HCT116 (cell line): ENCODE results near the gene AOAH. TPM values are rescaled to one million over a fixed set of nuclear protein-coding genes. Genes with fewer than 3 reads are reported as not detected.
"Not testable (repeated sequence)": the region's sequence is repeated elsewhere in the genome, so short reads cannot be mapped to it uniquely, and the experiment has no call there.

Experiments used
- ATAC-seq: fragments of 200-7000 bp; cut with Tn5 transposase; 2 replicates; pipeline ENCODE4 v1.9.1; 2020; ENCODE audit warnings: mild to moderate bottlenecking, moderate library complexity
- BruUV-seq: library from RNA; stranded (reverse); fragments of 400-500 nt; replicated peaks from 2 replicates; lab custom pipeline; 2021; lab: Mats Ljungman, UMichigan
- CTCF ChIA-PET: fragments of 300-600 bp; sonication (Branson Sonifier 250); formaldehyde crosslinking; loops from one replicate; lab custom pipeline; 2021; ENCODE audit warnings: antibody characterized with exemption; lab: Charles Lee
- POLR2A ChIA-PET: fragments of 300-600, 350-600 bp; sonication (Branson Sonifier 250); formaldehyde crosslinking; loops from one replicate; lab custom pipeline; 2021; ENCODE audit warnings: antibody characterized with exemption; lab: Charles Lee
- RAD21 ChIA-PET, 2 experiments: fragments of 300-600 bp; sonication (Branson Sonifier 250); formaldehyde crosslinking; loops; one replicate each; lab custom pipeline; 2023; ENCODE audit warnings: low total read pairs in 2 of 2; ENCODE audit not compliant: uncharacterized antibody in 2 of 2, unreplicated experiment in 2 of 2, low non-redundant PET in 1 of 2; lab: Charles Lee
- DNase-seq: peaks from one replicate; pipeline ENCODE4 v3.0.0-alpha.2; 2010; ENCODE audit warnings: low read depth, low spot score
- H2AFZ ChIP-seq: fragments of 200-600 bp; shearing (Covaris generic), sonication (generic); 2 replicates; pipeline ENCODE4 v1.6.1; 2017; ENCODE audit warnings: low read depth, mixed run types, mixed read lengths, antibody characterized with exemption, low read length; ENCODE audit not compliant: poor library complexity, severe bottlenecking
- H3K27ac ChIP-seq: 2 replicates; pipeline ENCODE4 v1.5.1; 2012; ENCODE audit warnings: low read depth, low read length
- H3K27me3 ChIP-seq: fragments of 200-600 bp; sonication (generic); 2 replicates; pipeline ENCODE4 v1.6.1; 2016; ENCODE audit warnings: mixed run types, low read length, mixed read lengths; ENCODE audit not compliant: insufficient read depth
- H3K36me3 ChIP-seq, 2 experiments: fragments of 200-500 bp in 1 of 2; fragments of 200-600 bp in 1 of 2; sonication (Bioruptor generic) in 1 of 2; sonication (generic) in 1 of 2; 2 replicates each; pipeline versions ENCODE4 v1.5.1 to v1.6.1; 2014 to 2016; ENCODE audit warnings: low read length in 2 of 2, inconsistent platforms in 1 of 2, mixed read lengths in 1 of 2, mixed run types in 1 of 2; ENCODE audit not compliant: insufficient read depth in 2 of 2, control insufficient read depth in 1 of 2
- H3K4me1 ChIP-seq, 2 experiments: fragments of 200-600 bp in 1 of 2; sonication (generic) in 1 of 2; 2 replicates each; pipeline versions ENCODE4 v1.5.1 to v1.6.1; 2012 to 2017; ENCODE audit warnings: low read length in 2 of 2, inconsistent platforms in 1 of 2, mild to moderate bottlenecking in 1 of 2, mixed read lengths in 1 of 2, mixed run types in 1 of 2, moderate library complexity in 1 of 2; ENCODE audit not compliant: insufficient read depth in 2 of 2, control insufficient read depth in 1 of 2
- H3K4me2 ChIP-seq: fragments of 200-600 bp; sonication (generic); 2 replicates; pipeline ENCODE4 v1.6.1; 2017; ENCODE audit warnings: mixed run types, low read length, mixed read lengths
- H3K4me3 ChIP-seq, 2 experiments: fragments of 200-600 bp in 1 of 2; sonication (generic) in 1 of 2; replicated peaks in 1 of 2; 2 replicates each; pipeline ENCODE4 v1.5.1; 2011 to 2016; ENCODE audit warnings: low read length in 2 of 2, control low read depth in 1 of 2, low read depth in 1 of 2, mild to moderate bottlenecking in 1 of 2, mixed read lengths in 1 of 2, mixed run types in 1 of 2
- H3K79me2 ChIP-seq: fragments of 200-600 bp; sonication (generic); 2 replicates; pipeline ENCODE4 v1.6.1; 2017; ENCODE audit warnings: mild to moderate bottlenecking, mixed run types, low read length, moderate library complexity, mixed read lengths; ENCODE audit not compliant: insufficient read depth
- H3K9ac ChIP-seq: fragments of 200-600 bp; sonication (generic); 2 replicates; pipeline ENCODE4 v1.6.1; 2016; ENCODE audit warnings: low read length, mixed read lengths
- H3K9me2 ChIP-seq: fragments of 200-600 bp; sonication (generic), shearing (Covaris generic); 2 replicates; pipeline ENCODE4 v1.6.1; 2017; ENCODE audit warnings: mixed run types, mild to moderate bottlenecking, moderate library complexity; ENCODE audit not compliant: insufficient read depth
- H3K9me3 ChIP-seq, 2 experiments: fragments of 200-500 bp in 1 of 2; fragments of 200-600 bp in 1 of 2; sonication (Bioruptor generic) in 1 of 2; sonication (generic) in 1 of 2; 2 replicates each; pipeline ENCODE4 v1.6.1; 2014 to 2017; ENCODE audit warnings: low read length in 2 of 2, mixed read lengths in 2 of 2, inconsistent platforms in 1 of 2, low read depth in 1 of 2, mild to moderate bottlenecking in 1 of 2, mixed run types in 1 of 2, moderate library complexity in 1 of 2; ENCODE audit not compliant: control insufficient read depth in 1 of 2, insufficient read depth in 1 of 2
- H4K20me1 ChIP-seq: fragments of 200-600 bp; sonication (generic), shearing (Covaris generic); 2 replicates; pipeline ENCODE4 v1.6.1; 2017; ENCODE audit warnings: mixed run types, mild to moderate bottlenecking, moderate library complexity; ENCODE audit not compliant: insufficient read depth
- CBX3 ChIP-seq: IDR thresholded peaks from 2 replicates; pipeline ENCODE4 v1.6.1; 2012; ENCODE audit warnings: low read depth
- CEBPB ChIP-seq: IDR thresholded peaks from 2 replicates; pipeline ENCODE4 v1.6.1; 2012; ENCODE audit warnings: low read depth
- CTCF ChIP-seq, 3 experiments: fragments of 200-600 bp in 1 of 3; sonication (generic) in 1 of 3; IDR thresholded peaks in 2 of 3; conservative IDR thresholded peaks in 1 of 3; 2 replicates each; pipeline ENCODE4 v1.5.1; 2012 to 2017; ENCODE audit warnings: low read depth in 2 of 3, low read length in 2 of 3, antibody characterized with exemption in 1 of 3, borderline replicate concordance in 1 of 3, control low read depth in 1 of 3, mild to moderate bottlenecking in 1 of 3, mixed read lengths in 1 of 3, mixed run types in 1 of 3, moderate library complexity in 1 of 3; ENCODE audit not compliant: insufficient read depth in 1 of 3
- EGR1 ChIP-seq: IDR thresholded peaks from 2 replicates; pipeline ENCODE4 v1.6.1; 2012; ENCODE audit warnings: low read depth
- EZH2 ChIP-seq: fragments of 200-600 bp; sonication (generic); IDR thresholded peaks from 2 replicates; pipeline ENCODE4 v1.6.1; 2017; ENCODE audit warnings: antibody characterized with exemption, mixed run types
- EZH2phosphoT487 ChIP-seq: fragments of 200-600 bp; IDR thresholded peaks from 2 replicates; pipeline ENCODE4 v1.6.1; 2018; ENCODE audit warnings: antibody characterized with exemption, borderline replicate concordance
- FOSL1 ChIP-seq: IDR thresholded peaks from 2 replicates; pipeline ENCODE4 v1.6.1; 2012; ENCODE audit warnings: low read depth
- JUND ChIP-seq: IDR thresholded peaks from 2 replicates; pipeline ENCODE4 v1.6.1; 2012
- POLR2A ChIP-seq: IDR thresholded peaks from 2 replicates; pipeline ENCODE4 v1.7.0; 2011; ENCODE audit warnings: borderline replicate concordance; ENCODE audit not compliant: insufficient read depth, insufficient read length; ENCODE audit errors: extremely low read depth
- POLR2AphosphoS5 ChIP-seq: IDR thresholded peaks from 2 replicates; pipeline ENCODE4 v1.6.1; 2011; ENCODE audit warnings: mild to moderate bottlenecking, low read depth, low read length, moderate library complexity
- REST ChIP-seq: IDR thresholded peaks from 2 replicates; pipeline ENCODE4 v1.6.1; 2012; ENCODE audit warnings: low read depth
- SIN3A ChIP-seq: IDR thresholded peaks from 2 replicates; pipeline ENCODE4 v1.6.1; 2012; ENCODE audit warnings: low read depth
- ZNF274 ChIP-seq: fragments of 200-500 bp; sonication (Bioruptor generic); IDR thresholded peaks from 2 replicates; pipeline ENCODE4 v1.6.1; 2014; ENCODE audit warnings: mild to moderate bottlenecking, low read depth, low read length, inconsistent platforms
- intact Hi-C: fragments of 100-400 bp; cut with micrococcal nuclease; formaldehyde crosslinking; loops from 2 replicates; pipeline ENCODE4 v1.10.0; 2022
- total RNA-seq: library from RNA; stranded (reverse); gene quantifications from one replicate; pipeline ENCODE4 v1.2.1, GENCODE V29; 2021; ENCODE audit not compliant: unreplicated experiment

The AOAH gene
- total RNA-seq, 1 experiment from 2014 or later: 1.1 TPM

- Histone ChIP-seq H3K4me2 (no peak overlapping the region), H3K9me2 (no peaks in the 10 kb centered on the region), H3K9ac (no peak overlapping the region), H3K27me3 (no peaks in the 10 kb centered on the region), H3K36me3 (no peaks in the 10 kb centered on the region), H3K9me3 (no peaks in the 10 kb centered on the region), H4K20me1 (no peaks in the 10 kb centered on the region), H3K4me1 (no peaks in the 10 kb centered on the region), H3K79me2 (no peaks in the 10 kb centered on the region), H3K27ac (no peak overlapping the region), H2AFZ (no peak overlapping the region), H3K4me3 (no peak overlapping the region)
- intact Hi-C loops: no loop called here
- TF ChIP-seq POLR2A (no peak), EZH2phosphoT487 (no peak), POLR2AphosphoS5 (no peak), EZH2 (no peak), JUND (no peak), EGR1 (no peak), CBX3 (no peak), SIN3A (no peak), FOSL1 (no peak), CTCF (IDR thresholded peaks at IDR 0.05 in 2 of 3, conservative IDR thresholded peaks at IDR 0.05 in 1 of 3; ENCODE audit: borderline replicate concordance in 1 of 3, insufficient read depth in 1 of 3, low read depth in 2 of 3, low read length in 2 of 3) (no peak), REST (no peak), CEBPB (no peak), ZNF274 (no peak)
- ChIA-PET RAD21 (no interaction called here), CTCF (interaction anchor here (1.0 to 1.3 kb wide), 2 partner anchors 19 to 203 kb away, joined by 3 read pairs; no protein-coding TSS in a partner anchor), POLR2A (no interaction called here)
- BruUV-seq: no TSS peak
- DNase-seq: no peak
- ATAC-seq: no peak
Observed at GRCh38 chr7:36468370-36469101, 255.8 kb downstream of the AOAH start.

GRCh38 chr7:36466001-36466400 lies 258.3 kb downstream of the AOAH start:
- H3K9ac ChIP-seq, intact Hi-C loops, ATAC-seq, DNase-seq, H3K9me3 ChIP-seq, H3K27me3 ChIP-seq, CTCF ChIA-PET, H3K4me1 ChIP-seq, RAD21 ChIA-PET, H3K9me2 ChIP-seq, H4K20me1 ChIP-seq, H2AFZ ChIP-seq, BruUV-seq, H3K4me3 ChIP-seq, H3K36me3 ChIP-seq, H3K27ac ChIP-seq, POLR2A ChIA-PET, H3K4me2 ChIP-seq, H3K79me2 ChIP-seq: not testable (repeated sequence)
